Measurements from ENCODE around the gene AHDC1. TPM values are rescaled to one million over a fixed set of nuclear protein-coding genes. Genes with fewer than 3 reads are reported as not detected.

The AHDC1 gene
- total RNA-seq, 1 experiment from 2014 or later = 49.0 TPM

DNA sequence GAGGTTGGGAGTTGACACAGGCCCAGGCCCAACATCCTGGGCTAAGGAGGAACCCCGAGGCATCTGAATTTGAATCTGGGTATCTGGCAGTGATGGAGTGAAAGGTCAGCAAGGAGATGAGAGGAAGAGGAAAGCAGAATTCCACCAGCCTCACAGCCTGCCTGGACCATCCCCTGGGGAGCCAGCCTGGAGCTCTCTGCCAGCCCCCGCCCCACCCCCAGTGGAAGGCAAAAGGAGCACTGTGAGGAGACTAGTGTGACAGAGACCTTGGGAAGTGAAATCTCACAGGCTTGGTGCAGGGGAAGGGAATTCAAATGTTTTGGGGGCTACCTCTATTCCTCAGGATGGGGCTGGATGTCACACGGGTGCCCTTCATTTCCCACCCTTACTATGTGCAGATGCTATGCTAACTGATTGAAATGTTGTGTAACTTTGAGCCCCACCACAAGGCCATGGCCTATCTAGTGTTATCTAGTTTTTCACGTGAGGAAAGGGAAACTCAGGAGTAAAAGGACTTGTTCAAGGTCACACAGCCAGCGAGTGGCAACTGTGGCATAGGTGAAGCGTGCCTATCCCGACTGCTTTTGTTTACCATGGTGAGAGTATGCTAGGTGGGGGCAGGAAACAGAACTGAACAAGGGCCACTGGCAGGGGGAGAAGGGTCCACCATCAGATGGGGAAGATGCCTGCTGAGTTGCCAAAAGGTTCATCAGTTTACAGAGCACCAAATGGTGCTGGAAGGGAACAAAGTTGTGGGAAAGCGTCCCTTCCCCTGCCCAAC lies 29.8 kb downstream of the AHDC1 start:
- H3K27me3 Mint-ChIP-seq (ENCODE audit: low read depth) = no peaks in the 10 kb centered on the region
- TF ChIP-seq, protein P1, sequence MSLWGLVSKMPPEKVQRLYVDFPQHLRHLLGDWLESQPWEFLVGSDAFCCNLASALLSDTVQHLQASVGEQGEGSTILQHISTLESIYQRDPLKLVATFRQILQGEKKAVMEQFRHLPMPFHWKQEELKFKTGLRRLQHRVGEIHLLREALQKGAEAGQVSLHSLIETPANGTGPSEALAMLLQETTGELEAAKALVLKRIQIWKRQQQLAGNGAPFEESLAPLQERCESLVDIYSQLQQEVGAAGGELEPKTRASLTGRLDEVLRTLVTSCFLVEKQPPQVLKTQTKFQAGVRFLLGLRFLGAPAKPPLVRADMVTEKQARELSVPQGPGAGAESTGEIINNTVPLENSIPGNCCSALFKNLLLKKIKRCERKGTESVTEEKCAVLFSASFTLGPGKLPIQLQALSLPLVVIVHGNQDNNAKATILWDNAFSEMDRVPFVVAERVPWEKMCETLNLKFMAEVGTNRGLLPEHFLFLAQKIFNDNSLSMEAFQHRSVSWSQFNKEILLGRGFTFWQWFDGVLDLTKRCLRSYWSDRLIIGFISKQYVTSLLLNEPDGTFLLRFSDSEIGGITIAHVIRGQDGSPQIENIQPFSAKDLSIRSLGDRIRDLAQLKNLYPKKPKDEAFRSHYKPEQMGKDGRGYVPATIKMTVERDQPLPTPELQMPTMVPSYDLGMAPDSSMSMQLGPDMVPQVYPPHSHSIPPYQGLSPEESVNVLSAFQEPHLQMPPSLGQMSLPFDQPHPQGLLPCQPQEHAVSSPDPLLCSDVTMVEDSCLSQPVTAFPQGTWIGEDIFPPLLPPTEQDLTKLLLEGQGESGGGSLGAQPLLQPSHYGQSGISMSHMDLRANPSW (CRISPR knock-in tag; conservative IDR thresholded peaks at IDR 0.05; ENCODE audit: low read depth) = no peak
- no peak for TF ChIP-seq NR3C1 (CRISPR knock-in tag; conservative IDR thresholded peaks at IDR 0.05; ENCODE audit: low read depth)
- TF ChIP-seq, protein P2, sequence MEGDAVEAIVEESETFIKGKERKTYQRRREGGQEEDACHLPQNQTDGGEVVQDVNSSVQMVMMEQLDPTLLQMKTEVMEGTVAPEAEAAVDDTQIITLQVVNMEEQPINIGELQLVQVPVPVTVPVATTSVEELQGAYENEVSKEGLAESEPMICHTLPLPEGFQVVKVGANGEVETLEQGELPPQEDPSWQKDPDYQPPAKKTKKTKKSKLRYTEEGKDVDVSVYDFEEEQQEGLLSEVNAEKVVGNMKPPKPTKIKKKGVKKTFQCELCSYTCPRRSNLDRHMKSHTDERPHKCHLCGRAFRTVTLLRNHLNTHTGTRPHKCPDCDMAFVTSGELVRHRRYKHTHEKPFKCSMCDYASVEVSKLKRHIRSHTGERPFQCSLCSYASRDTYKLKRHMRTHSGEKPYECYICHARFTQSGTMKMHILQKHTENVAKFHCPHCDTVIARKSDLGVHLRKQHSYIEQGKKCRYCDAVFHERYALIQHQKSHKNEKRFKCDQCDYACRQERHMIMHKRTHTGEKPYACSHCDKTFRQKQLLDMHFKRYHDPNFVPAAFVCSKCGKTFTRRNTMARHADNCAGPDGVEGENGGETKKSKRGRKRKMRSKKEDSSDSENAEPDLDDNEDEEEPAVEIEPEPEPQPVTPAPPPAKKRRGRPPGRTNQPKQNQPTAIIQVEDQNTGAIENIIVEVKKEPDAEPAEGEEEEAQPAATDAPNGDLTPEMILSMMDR (IDR thresholded peaks at IDR 0.05) = no peak
- no peak for TF ChIP-seq JUN (CRISPR knock-in tag; IDR thresholded peaks at IDR 0.05)
- TF ChIP-seq CBFB (CRISPR knock-in tag; IDR thresholded peaks at IDR 0.05; ENCODE audit: low read depth) = no peak
- no peak for TF ChIP-seq NR1H2 (CRISPR knock-in tag; IDR thresholded peaks at IDR 0.05)
- TF ChIP-seq ZNF423 (CRISPR knock-in tag; IDR thresholded peaks at IDR 0.05) = no peak
- H3K36me3 Mint-ChIP-seq = no peaks in the 10 kb centered on the region
- POLR2A ChIA-PET = interaction anchor here (0.8 to 2.1 kb wide), 13 partner anchors 17 to 191 kb away, joined by 3 to 15 read pairs (median 4); partner anchors contain the start of genes AHDC1, CD164L2 and WASF2
- H3K9me3 Mint-ChIP-seq = no peaks in the 10 kb centered on the region
- peak overlapping the region; percentile 63 for H3K4me3 Mint-ChIP-seq
- ATAC-seq = no peak
- H3K4me1 Mint-ChIP-seq = peaks cover 66% of the 10 kb centered on the region
- DNase-seq (ENCODE audit: low spot score) = no peak
- CTCF ChIA-PET = interaction anchor here (0.6 to 16.0 kb wide), 24 partner anchors 7 to 208 kb away, joined by 3 to 489 read pairs (median 7); partner anchors contain the start of genes AHDC1, IFI6, MAP3K6 and WASF2
- peak overlapping the region; percentile 71 for H3K27ac Mint-ChIP-seq

DNA sequence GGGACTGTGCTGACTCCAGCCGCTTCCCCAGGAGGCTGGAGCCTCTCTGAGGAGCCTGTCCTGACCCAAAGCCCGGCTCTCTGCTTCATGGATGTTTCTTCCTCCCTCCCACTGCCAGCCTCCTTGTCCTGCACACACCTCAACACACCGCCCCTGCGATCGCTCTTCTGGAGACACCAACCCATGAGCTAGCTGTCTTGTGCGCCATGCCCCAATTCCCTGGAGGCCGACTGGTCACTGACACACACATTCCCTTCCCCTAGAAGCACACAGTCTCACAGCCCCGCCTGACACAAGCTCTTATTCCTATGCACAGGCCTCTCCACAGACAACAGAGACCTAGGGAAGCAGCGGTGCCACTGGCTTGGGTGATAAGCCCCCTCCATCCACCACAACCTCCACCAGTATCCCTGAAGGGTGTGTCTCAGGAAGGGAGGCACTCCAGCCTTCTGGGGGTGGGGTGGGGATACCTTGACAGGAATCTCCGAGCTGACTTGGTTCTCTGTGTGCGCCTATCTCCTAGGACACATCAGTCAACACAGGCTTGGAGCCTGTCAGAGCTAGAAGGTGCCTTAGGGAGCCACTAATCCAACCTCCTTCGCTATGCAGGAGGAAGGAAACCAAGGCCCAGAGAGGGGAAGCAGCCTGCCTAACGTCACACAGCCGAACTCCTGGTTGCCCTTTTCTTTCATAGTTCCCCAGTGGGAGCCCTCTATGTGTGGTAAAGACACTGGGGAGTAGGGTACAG lies 31.1 kb downstream of the AHDC1 start:
- H3K4me1 Mint-ChIP-seq = peaks cover 75% of the 10 kb centered on the region
- no peaks in the 10 kb centered on the region for H3K36me3 Mint-ChIP-seq
- peak overlapping the region; percentile 34 for H3K4me3 Mint-ChIP-seq
- POLR2A ChIA-PET = interaction anchor here (0.6 to 4.0 kb wide), 5 partner anchors 16 to 141 kb away, joined by 3 to 33 read pairs (median 6); partner anchors contain the start of gene AHDC1
- H3K27ac Mint-ChIP-seq = peak overlapping the region; percentile 97
- ATAC-seq (no peak), DNase-seq (ENCODE audit: low spot score) (no peak)
- no peaks in the 10 kb centered on the region for H3K9me3 Mint-ChIP-seq
- H3K27me3 Mint-ChIP-seq (ENCODE audit: low read depth) = no peaks in the 10 kb centered on the region
- CTCF ChIA-PET = interaction anchor here (0.9 to 16.0 kb wide), 11 partner anchors 8 to 206 kb away, joined by 3 to 489 read pairs (median 22); partner anchors contain the start of genes AHDC1 and MAP3K6
- TF ChIP-seq ZNF219 (CRISPR knock-in tag; IDR thresholded peaks at IDR 0.05; ENCODE audit: borderline replicate concordance) (no peak), ETV6 (CRISPR knock-in tag; IDR thresholded peaks at IDR 0.05) (no peak), ZNF416 (CRISPR knock-in tag; IDR thresholded peaks at IDR 0.05) (no peak), TEAD4 (CRISPR knock-in tag; IDR thresholded peaks at IDR 0.05) (no peak), NFE2L1 (CRISPR knock-in tag; IDR thresholded peaks at IDR 0.05) (no peak)
- TF ChIP-seq, protein P3, sequence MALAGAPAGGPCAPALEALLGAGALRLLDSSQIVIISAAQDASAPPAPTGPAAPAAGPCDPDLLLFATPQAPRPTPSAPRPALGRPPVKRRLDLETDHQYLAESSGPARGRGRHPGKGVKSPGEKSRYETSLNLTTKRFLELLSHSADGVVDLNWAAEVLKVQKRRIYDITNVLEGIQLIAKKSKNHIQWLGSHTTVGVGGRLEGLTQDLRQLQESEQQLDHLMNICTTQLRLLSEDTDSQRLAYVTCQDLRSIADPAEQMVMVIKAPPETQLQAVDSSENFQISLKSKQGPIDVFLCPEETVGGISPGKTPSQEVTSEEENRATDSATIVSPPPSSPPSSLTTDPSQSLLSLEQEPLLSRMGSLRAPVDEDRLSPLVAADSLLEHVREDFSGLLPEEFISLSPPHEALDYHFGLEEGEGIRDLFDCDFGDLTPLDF (CRISPR knock-in tag; IDR thresholded peaks at IDR 0.05) = no peak
- TF ChIP-seq, protein P4, sequence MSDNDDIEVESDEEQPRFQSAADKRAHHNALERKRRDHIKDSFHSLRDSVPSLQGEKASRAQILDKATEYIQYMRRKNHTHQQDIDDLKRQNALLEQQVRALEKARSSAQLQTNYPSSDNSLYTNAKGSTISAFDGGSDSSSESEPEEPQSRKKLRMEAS (CRISPR knock-in tag; IDR thresholded peaks at IDR 0.05) = no peak
- TF ChIP-seq, protein P5, sequence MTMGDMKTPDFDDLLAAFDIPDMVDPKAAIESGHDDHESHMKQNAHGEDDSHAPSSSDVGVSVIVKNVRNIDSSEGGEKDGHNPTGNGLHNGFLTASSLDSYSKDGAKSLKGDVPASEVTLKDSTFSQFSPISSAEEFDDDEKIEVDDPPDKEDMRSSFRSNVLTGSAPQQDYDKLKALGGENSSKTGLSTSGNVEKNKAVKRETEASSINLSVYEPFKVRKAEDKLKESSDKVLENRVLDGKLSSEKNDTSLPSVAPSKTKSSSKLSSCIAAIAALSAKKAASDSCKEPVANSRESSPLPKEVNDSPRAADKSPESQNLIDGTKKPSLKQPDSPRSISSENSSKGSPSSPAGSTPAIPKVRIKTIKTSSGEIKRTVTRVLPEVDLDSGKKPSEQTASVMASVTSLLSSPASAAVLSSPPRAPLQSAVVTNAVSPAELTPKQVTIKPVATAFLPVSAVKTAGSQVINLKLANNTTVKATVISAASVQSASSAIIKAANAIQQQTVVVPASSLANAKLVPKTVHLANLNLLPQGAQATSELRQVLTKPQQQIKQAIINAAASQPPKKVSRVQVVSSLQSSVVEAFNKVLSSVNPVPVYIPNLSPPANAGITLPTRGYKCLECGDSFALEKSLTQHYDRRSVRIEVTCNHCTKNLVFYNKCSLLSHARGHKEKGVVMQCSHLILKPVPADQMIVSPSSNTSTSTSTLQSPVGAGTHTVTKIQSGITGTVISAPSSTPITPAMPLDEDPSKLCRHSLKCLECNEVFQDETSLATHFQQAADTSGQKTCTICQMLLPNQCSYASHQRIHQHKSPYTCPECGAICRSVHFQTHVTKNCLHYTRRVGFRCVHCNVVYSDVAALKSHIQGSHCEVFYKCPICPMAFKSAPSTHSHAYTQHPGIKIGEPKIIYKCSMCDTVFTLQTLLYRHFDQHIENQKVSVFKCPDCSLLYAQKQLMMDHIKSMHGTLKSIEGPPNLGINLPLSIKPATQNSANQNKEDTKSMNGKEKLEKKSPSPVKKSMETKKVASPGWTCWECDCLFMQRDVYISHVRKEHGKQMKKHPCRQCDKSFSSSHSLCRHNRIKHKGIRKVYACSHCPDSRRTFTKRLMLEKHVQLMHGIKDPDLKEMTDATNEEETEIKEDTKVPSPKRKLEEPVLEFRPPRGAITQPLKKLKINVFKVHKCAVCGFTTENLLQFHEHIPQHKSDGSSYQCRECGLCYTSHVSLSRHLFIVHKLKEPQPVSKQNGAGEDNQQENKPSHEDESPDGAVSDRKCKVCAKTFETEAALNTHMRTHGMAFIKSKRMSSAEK (CRISPR knock-in tag; IDR thresholded peaks at IDR 0.05; ENCODE audit: borderline replicate concordance) = no peak
- TF ChIP-seq, protein P2 (IDR thresholded peaks at IDR 0.05) = no peak

Data from WTC11 (cell line).